ENCODE results near the gene MSL2. TPM values are rescaled to one million over a fixed set of nuclear protein-coding genes. Genes with fewer than 3 reads are reported as not detected.

Gene MSL2
- total and polyA plus RNA-seq, 2 of the 4 experiments (the other 2 are of a cell fraction): 7.1 to 13.6 TPM

DNA sequence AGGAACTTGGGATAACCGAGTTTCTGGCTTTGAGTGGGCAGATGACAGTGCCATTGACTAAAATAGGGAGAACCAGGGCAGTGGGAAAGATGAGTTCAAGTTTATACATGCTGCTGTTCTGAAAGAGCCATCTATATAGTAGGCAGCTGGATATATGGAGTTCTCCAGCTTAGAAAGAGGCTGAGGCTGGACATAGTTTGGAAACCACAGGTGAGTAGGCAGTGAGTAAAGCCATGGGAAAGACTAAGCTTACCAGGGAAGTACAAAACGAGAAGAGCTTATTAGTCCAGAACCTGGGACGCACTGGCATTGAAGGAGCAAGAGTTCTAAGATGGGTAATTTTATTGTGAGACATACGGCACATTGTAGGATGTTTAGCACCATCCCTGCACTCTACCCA lies 54.2 kb downstream of the MSL2 start:
- CTCF ChIA-PET: no interaction called here
- TF ChIP-seq CEBPB (IDR thresholded peaks at IDR 0.05; ENCODE audit: low read depth, low read length) (no peak), SMC3 (IDR thresholded peaks at IDR 0.05; ENCODE audit: low read depth, low read length) (no peak), CHD1 (IDR thresholded peaks at IDR 0.05; ENCODE audit: low read depth, low read length) (no peak), RFX5 (IDR thresholded peaks at IDR 0.05; ENCODE audit: low read depth, low read length) (no peak), RCOR1 (IDR thresholded peaks at IDR 0.05; ENCODE audit: insufficient replicate concordance, low read length) (no peak), MAFK (IDR thresholded peaks at IDR 0.05; ENCODE audit: low read depth, low read length) (no peak), RAD21 (IDR thresholded peaks at IDR 0.05; ENCODE audit: low read length) (no peak), BHLHE40 (IDR thresholded peaks at IDR 0.05; ENCODE audit: low read depth, low read length) (no peak), MAZ (IDR thresholded peaks at IDR 0.05; ENCODE audit: borderline replicate concordance, low read depth, low read length) (no peak), MXI1 (IDR thresholded peaks at IDR 0.05; ENCODE audit: borderline replicate concordance, low read depth, low read length) (no peak), FOS (IDR thresholded peaks at IDR 0.05; ENCODE audit: low read depth, low read length) (no peak), NFE2L2 (IDR thresholded peaks at IDR 0.05; ENCODE audit: low read depth, low read length) (no peak), POLR2A (IDR thresholded peaks at IDR 0.05; ENCODE audit: low read depth, low read length) (no peak)
- TF ChIP-seq, protein P1, sequence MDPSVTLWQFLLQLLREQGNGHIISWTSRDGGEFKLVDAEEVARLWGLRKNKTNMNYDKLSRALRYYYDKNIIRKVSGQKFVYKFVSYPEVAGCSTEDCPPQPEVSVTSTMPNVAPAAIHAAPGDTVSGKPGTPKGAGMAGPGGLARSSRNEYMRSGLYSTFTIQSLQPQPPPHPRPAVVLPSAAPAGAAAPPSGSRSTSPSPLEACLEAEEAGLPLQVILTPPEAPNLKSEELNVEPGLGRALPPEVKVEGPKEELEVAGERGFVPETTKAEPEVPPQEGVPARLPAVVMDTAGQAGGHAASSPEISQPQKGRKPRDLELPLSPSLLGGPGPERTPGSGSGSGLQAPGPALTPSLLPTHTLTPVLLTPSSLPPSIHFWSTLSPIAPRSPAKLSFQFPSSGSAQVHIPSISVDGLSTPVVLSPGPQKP (IDR thresholded peaks at IDR 0.05; ENCODE audit: borderline replicate concordance, low read depth, low read length): no peak
- TF ChIP-seq, protein P2, sequence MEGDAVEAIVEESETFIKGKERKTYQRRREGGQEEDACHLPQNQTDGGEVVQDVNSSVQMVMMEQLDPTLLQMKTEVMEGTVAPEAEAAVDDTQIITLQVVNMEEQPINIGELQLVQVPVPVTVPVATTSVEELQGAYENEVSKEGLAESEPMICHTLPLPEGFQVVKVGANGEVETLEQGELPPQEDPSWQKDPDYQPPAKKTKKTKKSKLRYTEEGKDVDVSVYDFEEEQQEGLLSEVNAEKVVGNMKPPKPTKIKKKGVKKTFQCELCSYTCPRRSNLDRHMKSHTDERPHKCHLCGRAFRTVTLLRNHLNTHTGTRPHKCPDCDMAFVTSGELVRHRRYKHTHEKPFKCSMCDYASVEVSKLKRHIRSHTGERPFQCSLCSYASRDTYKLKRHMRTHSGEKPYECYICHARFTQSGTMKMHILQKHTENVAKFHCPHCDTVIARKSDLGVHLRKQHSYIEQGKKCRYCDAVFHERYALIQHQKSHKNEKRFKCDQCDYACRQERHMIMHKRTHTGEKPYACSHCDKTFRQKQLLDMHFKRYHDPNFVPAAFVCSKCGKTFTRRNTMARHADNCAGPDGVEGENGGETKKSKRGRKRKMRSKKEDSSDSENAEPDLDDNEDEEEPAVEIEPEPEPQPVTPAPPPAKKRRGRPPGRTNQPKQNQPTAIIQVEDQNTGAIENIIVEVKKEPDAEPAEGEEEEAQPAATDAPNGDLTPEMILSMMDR (conservative IDR thresholded peaks at IDR 0.05; ENCODE audit: low read depth, low read length): no peak
- TF ChIP-seq, protein P3, sequence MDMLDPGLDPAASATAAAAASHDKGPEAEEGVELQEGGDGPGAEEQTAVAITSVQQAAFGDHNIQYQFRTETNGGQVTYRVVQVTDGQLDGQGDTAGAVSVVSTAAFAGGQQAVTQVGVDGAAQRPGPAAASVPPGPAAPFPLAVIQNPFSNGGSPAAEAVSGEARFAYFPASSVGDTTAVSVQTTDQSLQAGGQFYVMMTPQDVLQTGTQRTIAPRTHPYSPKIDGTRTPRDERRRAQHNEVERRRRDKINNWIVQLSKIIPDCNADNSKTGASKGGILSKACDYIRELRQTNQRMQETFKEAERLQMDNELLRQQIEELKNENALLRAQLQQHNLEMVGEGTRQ (IDR thresholded peaks at IDR 0.05; ENCODE audit: low read depth, low read length): no peak
- Histone ChIP-seq H2BK5ac (ENCODE audit: low read depth, low read length, poor library complexity, severe bottlenecking) (peak overlapping the region; percentile 79), H3K56ac (ENCODE audit: extremely low read depth, insufficient read depth, low read length) (no peak overlapping the region), H3K4me1 (ENCODE audit: control insufficient read depth, insufficient read depth, low read length) (peaks cover 9% of the 10 kb centered on the region), H3K9me3 (ENCODE audit: control insufficient read depth, insufficient read depth, low read length) (no peaks in the 10 kb centered on the region), H2AFZ (replicated peaks; ENCODE audit: low read length, poor library complexity) (no peak overlapping the region), H2BK15ac (ENCODE audit: low read depth, low read length) (peak overlapping the region; percentile 29; the same call in 2 of the 3 replicates), H4K8ac (ENCODE audit: low read depth in 2 of 2, low read length in 2 of 2) (peak overlapping the region in 1 of 2 experiments; percentile 60; a peak in 2 of 4 replicates), H3K27me3 (ENCODE audit: control insufficient read depth, insufficient read depth, low read length) (no peaks in the 10 kb centered on the region), H2BK120ac (ENCODE audit: low read depth, low read length) (peak overlapping the region; percentile 1; the same call in 1 of the 2 replicates), H3K36me3 (ENCODE audit: control insufficient read depth, insufficient read depth, low read length) (peaks cover 5% of the 10 kb centered on the region), H3K18ac (ENCODE audit: low read depth, low read length) (peak overlapping the region; percentile 5; the same call in 1 of the 2 replicates), H3K27ac (ENCODE audit: insufficient read depth, low read length) (peak overlapping the region; percentile 26; the same call in 1 of the 2 replicates), H4K5ac (ENCODE audit: low read depth, low read length) (no peak overlapping the region), H3K4me3 (ENCODE audit: insufficient read depth, low read depth, low read length) (no peak overlapping the region), H3K9ac (ENCODE audit: low read depth, low read length) (no peak overlapping the region), H3K4ac (ENCODE audit: low read depth, low read length) (peak overlapping the region; percentile 26; the same call in 1 of the 2 replicates), H2BK20ac (ENCODE audit: low read depth, low read length) (peak overlapping the region; percentile 35), H3K79me1 (ENCODE audit: low read depth in 1 of 2, low read length in 2 of 2) (peaks cover 9 to 47% of the 10 kb centered on the region in 2 experiments), H3K14ac (replicated peaks; ENCODE audit: low read depth, low read length) (peak overlapping the region; percentile 69), H4K91ac (ENCODE audit: insufficient read depth, low read depth, low read length) (peak overlapping the region; percentile 35; the same call in 1 of the 2 replicates), H2AK9ac (replicated peaks; ENCODE audit: low read depth, low read length, poor library complexity) (no peak overlapping the region), H3K9me1 (ENCODE audit: insufficient read depth, low read length) (peaks cover 16% of the 10 kb centered on the region), H4K20me1 (ENCODE audit: insufficient read depth, low read length) (peaks cover 4% of the 10 kb centered on the region; the same call in 1 of the 2 replicates), H3K4me2 (ENCODE audit: low read depth, low read length) (no peak overlapping the region), H3K23ac (ENCODE audit: low read depth, low read length) (no peak overlapping the region; the same call in none of the 2 replicates), H2AK5ac (ENCODE audit: low read depth, low read length) (peak overlapping the region; percentile 48)
- DNase-seq: peak; percentile 49
- 40% methylated on average over 1 of the region's 4 CpGs; no CpG with 5 or more reads in 1 of the 2 experiments for WGBS, 2 experiments (ENCODE audit: extremely low coverage in 2 of 2, insufficient read length in 1 of 2)
- no TSS peak for BruUV-seq (replicated peaks)
- POLR2A ChIA-PET (ENCODE audit: unreplicated experiment): no interaction called here
- dilution Hi-C loops (cut with HindIII; ENCODE audit: low sequenced_read_pairs, unreplicated experiment): no loop called here
- in situ Hi-C loops (cut with MboI; ENCODE audit: low sequenced_read_pairs): no loop called here
- no peak for ATAC-seq (ENCODE audit: low read depth)
- intact Hi-C loops (cut with micrococcal nuclease): loop anchor here (2.0 kb wide), 1 partner anchor 53 kb away; no protein-coding TSS in a partner anchor

Data from IMR-90 (cell line).